Measurements from ENCODE around the gene NCAM1.

NCAM1 gene

GRCh38 chr11:113260541-113260940, 299.3 kb downstream of the NCAM1 start:
- Histone ChIP-seq H3K36me3 (ENCODE audit: insufficient read depth, low read length) (no peaks in the 10 kb centered on the region), H3K4me1 (ENCODE audit: insufficient read depth, low read length) (no peaks in the 10 kb centered on the region), H3K9me3 (ENCODE audit: insufficient read depth, low read depth, low read length) (no peaks in the 10 kb centered on the region), H3K27me3 (ENCODE audit: insufficient read depth, low read length) (no peaks in the 10 kb centered on the region), H3K4me3 (ENCODE audit: low read length) (no peak overlapping the region), H3K9ac (ENCODE audit: low read depth, low read length) (no peak overlapping the region), H3K27ac (ENCODE audit: low read depth, low read length) (no peak overlapping the region)
- 86% methylated on average over 1 of the region's 1 CpG for WGBS

GRCh38 chr11:113261709-113262475, 300.7 kb downstream of the NCAM1 start:
- 94% methylated on average over 10 of the region's 10 CpGs for WGBS
- no peaks in the 10 kb centered on the region for H3K36me3 ChIP-seq (ENCODE audit: insufficient read depth, low read length)
- H3K9ac ChIP-seq (ENCODE audit: low read depth, low read length): no peak overlapping the region
- no peaks in the 10 kb centered on the region for H3K9me3 ChIP-seq (ENCODE audit: insufficient read depth, low read depth, low read length)
- H3K4me1 ChIP-seq (ENCODE audit: insufficient read depth, low read length): no peaks in the 10 kb centered on the region
- H3K4me3 ChIP-seq (ENCODE audit: low read length): no peak overlapping the region
- no peak overlapping the region for H3K27ac ChIP-seq (ENCODE audit: low read depth, low read length)
- no peaks in the 10 kb centered on the region for H3K27me3 ChIP-seq (ENCODE audit: insufficient read depth, low read length)

- no peaks in the 10 kb centered on the region for H3K4me1 ChIP-seq (ENCODE audit: insufficient read depth, low read length)
- no peak overlapping the region for H3K27ac ChIP-seq (ENCODE audit: low read depth, low read length)
- H3K4me3 ChIP-seq (ENCODE audit: low read length): no peak overlapping the region
- WGBS: 77% methylated on average over 2 of the region's 2 CpGs
- H3K9me3 ChIP-seq (ENCODE audit: insufficient read depth, low read depth, low read length): no peaks in the 10 kb centered on the region
- H3K36me3 ChIP-seq (ENCODE audit: insufficient read depth, low read length): no peaks in the 10 kb centered on the region
- H3K9ac ChIP-seq (ENCODE audit: low read depth, low read length): no peak overlapping the region
- no peaks in the 10 kb centered on the region for H3K27me3 ChIP-seq (ENCODE audit: insufficient read depth, low read length)
Observed at GRCh38 chr11:113262594-113262993, 301.4 kb downstream of the NCAM1 start.

DNA sequence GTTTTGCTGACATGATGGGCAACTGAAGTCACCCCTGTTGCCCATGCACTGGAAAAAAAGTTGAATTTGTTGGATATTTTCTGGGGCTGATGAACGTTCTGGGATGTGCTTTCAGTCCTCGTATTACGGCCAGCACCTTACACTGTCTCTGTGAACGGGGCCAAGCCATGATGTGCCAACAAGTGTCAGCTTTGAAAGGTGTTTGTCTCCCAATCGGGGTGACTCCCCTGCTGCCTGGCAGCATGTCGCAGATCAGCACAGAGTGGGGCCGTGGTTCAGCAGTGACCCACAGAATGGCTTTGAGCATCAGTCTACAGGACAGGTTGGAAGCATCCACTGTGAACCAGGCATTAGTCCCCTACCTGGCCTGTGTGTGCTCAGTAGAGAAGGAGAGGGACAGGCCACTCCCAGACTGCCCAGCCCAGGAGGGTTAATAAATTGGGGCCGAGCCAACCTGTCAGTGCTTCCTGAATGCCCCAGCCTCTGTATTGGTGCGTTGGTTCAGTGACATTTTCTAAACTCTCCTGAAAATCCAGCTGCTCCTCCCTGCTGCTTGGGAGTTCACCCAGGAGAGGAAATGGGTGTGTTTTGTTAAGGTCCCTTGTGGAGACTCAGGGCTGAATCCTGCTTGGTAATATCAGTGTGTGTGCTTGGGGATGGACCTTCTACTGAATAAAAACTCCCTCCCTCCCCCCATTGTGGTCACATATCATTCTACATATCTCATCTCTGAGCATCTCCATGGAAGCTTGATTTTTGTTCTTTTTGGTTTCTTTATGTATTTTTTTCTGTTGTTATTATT, 302.4 kb downstream of the NCAM1 start:
- no peaks in the 10 kb centered on the region for H3K36me3 ChIP-seq (ENCODE audit: insufficient read depth, low read length)
- no peak overlapping the region for H3K4me3 ChIP-seq (ENCODE audit: low read length)
- no peaks in the 10 kb centered on the region for H3K9me3 ChIP-seq (ENCODE audit: insufficient read depth, low read depth, low read length)
- H3K27me3 ChIP-seq (ENCODE audit: insufficient read depth, low read length): no peaks in the 10 kb centered on the region
- WGBS: 91% methylated on average over 9 of the region's 9 CpGs
- H3K9ac ChIP-seq (ENCODE audit: low read depth, low read length): no peak overlapping the region
- no peak overlapping the region for H3K27ac ChIP-seq (ENCODE audit: low read depth, low read length)
- H3K4me1 ChIP-seq (ENCODE audit: insufficient read depth, low read length): no peaks in the 10 kb centered on the region

DNA sequence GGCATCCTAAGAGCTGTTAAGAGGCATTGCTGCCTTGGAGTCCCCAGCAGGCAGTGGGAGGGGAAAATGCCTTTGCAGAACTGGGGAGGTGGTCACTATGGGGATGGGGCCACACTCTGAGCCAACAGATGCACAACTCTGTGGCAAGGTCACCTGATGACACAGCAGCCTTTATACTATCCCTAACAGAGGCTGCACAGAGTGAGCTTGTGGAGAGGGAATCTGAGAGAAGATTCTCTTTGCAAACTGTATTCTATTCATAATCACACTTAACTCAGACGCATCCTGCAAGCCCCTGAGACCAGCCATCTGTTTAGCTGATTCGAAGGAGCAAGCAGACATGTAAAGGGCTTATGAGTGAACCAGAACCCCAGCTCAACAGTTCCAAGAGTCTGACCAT, 304.1 kb downstream of the NCAM1 start:
- Histone ChIP-seq H3K9me3 (ENCODE audit: insufficient read depth, low read depth, low read length) (no peaks in the 10 kb centered on the region), H3K4me1 (ENCODE audit: insufficient read depth, low read length) (no peaks in the 10 kb centered on the region), H3K9ac (ENCODE audit: low read depth, low read length) (no peak overlapping the region), H3K4me3 (ENCODE audit: low read length) (no peak overlapping the region), H3K27me3 (ENCODE audit: insufficient read depth, low read length) (no peaks in the 10 kb centered on the region), H3K27ac (ENCODE audit: low read depth, low read length) (no peak overlapping the region), H3K36me3 (ENCODE audit: insufficient read depth, low read length) (no peaks in the 10 kb centered on the region)
- WGBS: 93% methylated on average over 2 of the region's 2 CpGs

DNA sequence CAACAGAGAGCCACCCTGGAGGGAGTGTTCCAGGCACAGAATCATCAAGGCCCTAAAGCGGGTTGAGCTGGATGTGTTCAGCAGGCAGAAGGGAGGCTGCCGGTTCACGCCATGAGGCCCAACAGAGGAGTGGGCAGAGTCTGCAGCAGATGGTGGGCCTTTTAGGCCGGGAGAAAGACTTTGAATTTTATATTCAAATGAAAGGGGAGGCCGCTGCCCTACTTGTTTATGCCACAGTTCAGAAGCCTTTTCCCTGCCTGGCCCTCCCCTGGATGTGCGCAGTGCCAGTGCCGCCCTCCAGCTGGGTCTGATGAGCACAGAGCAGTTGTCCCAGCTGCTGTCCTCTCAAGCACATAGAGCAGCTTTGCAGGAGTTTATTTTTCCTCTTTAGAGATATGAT, 306.3 kb downstream of the NCAM1 start:
- H3K27ac ChIP-seq (ENCODE audit: low read depth, low read length): no peak overlapping the region
- H3K36me3 ChIP-seq (ENCODE audit: insufficient read depth, low read length): no peaks in the 10 kb centered on the region
- H3K9me3 ChIP-seq (ENCODE audit: insufficient read depth, low read depth, low read length): no peaks in the 10 kb centered on the region
- H3K4me3 ChIP-seq (ENCODE audit: low read length): no peak overlapping the region
- H3K4me1 ChIP-seq (ENCODE audit: insufficient read depth, low read length): no peaks in the 10 kb centered on the region
- WGBS: 86% methylated on average over 7 of the region's 7 CpGs
- no peaks in the 10 kb centered on the region for H3K27me3 ChIP-seq (ENCODE audit: insufficient read depth, low read length)
- H3K9ac ChIP-seq (ENCODE audit: low read depth, low read length): no peak overlapping the region

- Histone ChIP-seq H3K27ac (ENCODE audit: low read depth, low read length) (no peak overlapping the region), H3K9ac (ENCODE audit: low read depth, low read length) (no peak overlapping the region), H3K27me3 (ENCODE audit: insufficient read depth, low read length) (no peaks in the 10 kb centered on the region), H3K4me1 (ENCODE audit: insufficient read depth, low read length) (no peaks in the 10 kb centered on the region), H3K36me3 (ENCODE audit: insufficient read depth, low read length) (no peaks in the 10 kb centered on the region), H3K4me3 (ENCODE audit: low read length) (no peak overlapping the region), H3K9me3 (ENCODE audit: insufficient read depth, low read depth, low read length) (no peaks in the 10 kb centered on the region)
- 92% methylated on average over 2 of the region's 2 CpGs for WGBS
Observed at GRCh38 chr11:113269096-113269495, 307.9 kb downstream of the NCAM1 start.

GRCh38 chr11:113269636-113270035, 308.4 kb downstream of the NCAM1 start:
- Histone ChIP-seq H3K9me3 (ENCODE audit: insufficient read depth, low read depth, low read length) (no peaks in the 10 kb centered on the region), H3K4me1 (ENCODE audit: insufficient read depth, low read length) (no peaks in the 10 kb centered on the region), H3K4me3 (ENCODE audit: low read length) (no peak overlapping the region), H3K27ac (ENCODE audit: low read depth, low read length) (no peak overlapping the region), H3K36me3 (ENCODE audit: insufficient read depth, low read length) (no peaks in the 10 kb centered on the region), H3K27me3 (ENCODE audit: insufficient read depth, low read length) (no peaks in the 10 kb centered on the region), H3K9ac (ENCODE audit: low read depth, low read length) (no peak overlapping the region)
- WGBS: 95% methylated on average over 5 of the region's 5 CpGs

GRCh38 chr11:113270080-113270479, 308.9 kb downstream of the NCAM1 start:
- Histone ChIP-seq H3K9ac (ENCODE audit: low read depth, low read length) (no peak overlapping the region), H3K4me1 (ENCODE audit: insufficient read depth, low read length) (no peaks in the 10 kb centered on the region), H3K27ac (ENCODE audit: low read depth, low read length) (no peak overlapping the region), H3K27me3 (ENCODE audit: insufficient read depth, low read length) (no peaks in the 10 kb centered on the region), H3K9me3 (ENCODE audit: insufficient read depth, low read depth, low read length) (no peaks in the 10 kb centered on the region), H3K36me3 (ENCODE audit: insufficient read depth, low read length) (no peaks in the 10 kb centered on the region), H3K4me3 (ENCODE audit: low read length) (no peak overlapping the region)
- 96% methylated on average over 13 of the region's 13 CpGs for WGBS

- WGBS: 92% methylated on average over 14 of the region's 14 CpGs
- H3K9ac ChIP-seq (ENCODE audit: low read depth, low read length): no peak overlapping the region
Observed at GRCh38 chr11:113271551-113272245, 310.5 kb downstream of the NCAM1 start.

DNA sequence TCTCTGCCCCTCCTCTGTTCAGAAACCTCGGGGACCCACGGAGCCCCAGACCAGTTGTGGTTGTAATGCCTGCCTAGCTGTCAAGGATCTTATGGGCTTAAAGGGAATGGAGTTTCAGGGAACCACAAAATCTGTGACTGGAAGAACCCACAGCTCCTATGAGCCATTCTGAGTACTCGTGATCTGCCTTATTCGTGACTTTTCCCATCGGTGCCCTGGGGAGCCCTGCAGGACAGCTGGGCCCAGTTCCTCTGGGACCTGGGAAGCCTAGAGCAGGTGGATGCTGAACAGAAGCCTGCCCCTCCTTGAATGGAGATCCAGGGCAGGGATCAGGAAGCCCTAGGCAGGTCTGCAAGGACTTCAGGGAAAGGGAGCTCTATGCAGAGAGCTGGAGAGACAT, 311.1 kb downstream of the NCAM1 start:
- no peak overlapping the region for H3K4me3 ChIP-seq (ENCODE audit: low read length)
- WGBS: 75% methylated on average over 5 of the region's 5 CpGs

More at GRCh38 chr11:113271551-113272245, 310.5 kb downstream of the NCAM1 start:
- no peaks in the 10 kb centered on the region for H3K9me3 ChIP-seq (ENCODE audit: insufficient read depth, low read depth, low read length)
- H3K4me3 ChIP-seq (ENCODE audit: low read length): no peak overlapping the region
- no peaks in the 10 kb centered on the region for H3K4me1 ChIP-seq (ENCODE audit: insufficient read depth, low read length)
- no peaks in the 10 kb centered on the region for H3K36me3 ChIP-seq (ENCODE audit: insufficient read depth, low read length)
- no peak overlapping the region for H3K27ac ChIP-seq (ENCODE audit: low read depth, low read length)
- H3K27me3 ChIP-seq (ENCODE audit: insufficient read depth, low read length): no peaks in the 10 kb centered on the region

More for the DNA sequence above, 311.1 kb downstream of the NCAM1 start:
- H3K36me3 ChIP-seq (ENCODE audit: insufficient read depth, low read length): no peaks in the 10 kb centered on the region
- H3K27me3 ChIP-seq (ENCODE audit: insufficient read depth, low read length): no peaks in the 10 kb centered on the region
- no peaks in the 10 kb centered on the region for H3K4me1 ChIP-seq (ENCODE audit: insufficient read depth, low read length)
- H3K9ac ChIP-seq (ENCODE audit: low read depth, low read length): no peak overlapping the region
- no peak overlapping the region for H3K27ac ChIP-seq (ENCODE audit: low read depth, low read length)
- H3K9me3 ChIP-seq (ENCODE audit: insufficient read depth, low read depth, low read length): no peaks in the 10 kb centered on the region
